ENCODE data around the gene AMBP.
"Not testable (repeated sequence)": the region's sequence is repeated elsewhere in the genome, so short reads cannot be mapped to it uniquely, and the experiment has no call there.

The AMBP gene

GRCh38 chr9:114091711-114092110 is 13.6 kb upstream of the AMBP start:
- DNase-seq, result no peak

GRCh38 chr9:114090798-114091197 is 12.7 kb upstream of the AMBP start:
- no peak for DNase-seq

- no peak for DNase-seq
Measured at GRCh38 chr9:114089206-114089840, 11.2 kb upstream of the AMBP start.

- DNase-seq, result no peak
Measured at GRCh38 chr9:114088571-114089170, 10.6 kb upstream of the AMBP start.

- no peak for DNase-seq
Measured at GRCh38 chr9:114087721-114088120, 9.6 kb upstream of the AMBP start.

- DNase-seq, result no peak
Measured at GRCh38 chr9:114086607-114087006, 8.5 kb upstream of the AMBP start.

- no peak for DNase-seq
Measured at GRCh38 chr9:114086009-114086408, 7.9 kb upstream of the AMBP start.

- DNase-seq, result no peak
Measured at GRCh38 chr9:114085387-114085789, 7.3 kb upstream of the AMBP start.

- no peak for DNase-seq
Measured at GRCh38 chr9:114084282-114085073, 6.4 kb upstream of the AMBP start.

GRCh38 chr9:114083666-114084065 is 5.6 kb upstream of the AMBP start:
- no peak for DNase-seq

GRCh38 chr9:114082763-114083412 is 4.8 kb upstream of the AMBP start:
- DNase-seq, result not testable (repeated sequence)

- DNase-seq, result peak; percentile 57
Measured at GRCh38 chr9:114082017-114082762, 4.1 kb upstream of the AMBP start.

- DNase-seq, result no peak
Measured at GRCh38 chr9:114081441-114082016, 3.4 kb upstream of the AMBP start.

- no peak for DNase-seq
Measured at GRCh38 chr9:114080773-114081440, 2.8 kb upstream of the AMBP start.

- DNase-seq, result no peak
Measured at GRCh38 chr9:114080195-114080772, 2.2 kb upstream of the AMBP start.

GRCh38 chr9:114078781-114079156 is 669 bp upstream of the AMBP start:
- no peak for DNase-seq

- no peak for DNase-seq
Measured at GRCh38 chr9:114077162-114077837, 800 bp downstream of the AMBP start.

- no peak for DNase-seq
Measured at GRCh38 chr9:114076237-114077161, 1.6 kb downstream of the AMBP start.

- DNase-seq, result no peak
Measured at GRCh38 chr9:114075602-114076001, 2.5 kb downstream of the AMBP start.

Data from DMS79 (cell line).